Caco-2 (cell line): ENCODE data around the gene ARHGAP25. TPM values are rescaled to one million over a fixed set of nuclear protein-coding genes. Genes with fewer than 3 reads are reported as not detected.

Experiments used
- BruUV-seq: library from RNA; stranded (reverse); fragments of 400-500 nt; replicated peaks from 2 replicates; lab custom pipeline; 2021; lab: Mats Ljungman, UMichigan
- CTCF ChIA-PET: fragments of 300-600 bp; sonication (Branson Sonifier 250); formaldehyde crosslinking; loops from one replicate; lab custom pipeline; 2022; ENCODE audit warnings: antibody characterized with exemption; lab: Charles Lee
- POLR2A ChIA-PET: fragments of 300-600 bp; sonication (Branson Sonifier 250); formaldehyde crosslinking; loops from one replicate; lab custom pipeline; 2022; ENCODE audit warnings: antibody characterized with exemption; lab: Charles Lee
- DNase-seq, 2 experiments: peaks; one replicate each; pipeline versions ENCODE4 v3.0.0 to v3.0.0-alpha.2; 2020 to 2022
- H3K27me3 ChIP-seq: replicated peaks from 2 replicates; pipeline ENCODE4 v1.6.0; 2011; ENCODE audit warnings: low read length; ENCODE audit not compliant: control insufficient read depth, insufficient read depth
- H3K36me3 ChIP-seq: 2 replicates; pipeline ENCODE4 v1.5.1; 2011; ENCODE audit warnings: low read length; ENCODE audit not compliant: control insufficient read depth, insufficient read depth
- H3K4me1 ChIP-seq: fragments of 250-450 bp; sonication (Bioruptor Pico); 2 replicates; pipeline ENCODE4 v1.5.1; 2020; ENCODE audit warnings: mild to moderate bottlenecking
- H3K4me3 ChIP-seq: 2 replicates; pipeline ENCODE4 v1.5.1; 2011; ENCODE audit warnings: low read depth, mild to moderate bottlenecking, control low read depth, low read length
- H3K9me3 ChIP-seq: fragments of 250-450 bp; sonication (Bioruptor Pico); 2 replicates; pipeline ENCODE4 v1.5.1; 2020; ENCODE audit warnings: mild to moderate bottlenecking, moderate library complexity
- H3K27ac Mint-ChIP-seq: one replicate; pipeline ENCODE4 v1.8.0; 2022; ENCODE audit warnings: mixed read lengths; ENCODE audit not compliant: unreplicated experiment
- H3K27me3 Mint-ChIP-seq: one replicate; pipeline ENCODE4 v1.8.0; 2022; ENCODE audit warnings: mixed read lengths; ENCODE audit not compliant: insufficient read depth, unreplicated experiment
- H3K36me3 Mint-ChIP-seq: one replicate; pipeline ENCODE4 v1.8.0; 2022; ENCODE audit warnings: mild to moderate bottlenecking, mixed read lengths; ENCODE audit not compliant: insufficient read depth, unreplicated experiment
- H3K4me1 Mint-ChIP-seq: one replicate; pipeline ENCODE4 v1.8.0; 2022; ENCODE audit warnings: low read depth, mixed read lengths; ENCODE audit not compliant: unreplicated experiment
- H3K4me3 Mint-ChIP-seq: one replicate; pipeline ENCODE4 v1.8.0; 2022; ENCODE audit warnings: mild to moderate bottlenecking, moderate library complexity, mixed read lengths; ENCODE audit not compliant: unreplicated experiment
- H3K9me3 Mint-ChIP-seq: one replicate; pipeline ENCODE4 v1.8.0; 2022; ENCODE audit warnings: mixed read lengths; ENCODE audit not compliant: unreplicated experiment
- CTCF ChIP-seq, 2 experiments: fragments of 200-600 bp in 1 of 2; IDR thresholded peaks; 1 replicate in 1 of 2; 2 replicates in 1 of 2; pipeline versions ENCODE4 v1.5.1 to v1.8.0; 2011 to 2022; ENCODE audit warnings: antibody characterized with exemption in 1 of 2, control low read depth in 1 of 2, inconsistent platforms in 1 of 2, low read depth in 1 of 2, low read length in 1 of 2, mild to moderate bottlenecking in 1 of 2, moderate library complexity in 1 of 2; ENCODE audit not compliant: insufficient read depth in 1 of 2, severe bottlenecking in 1 of 2, unreplicated experiment in 1 of 2
- intact Hi-C: fragments of 100-400 bp; cut with micrococcal nuclease; formaldehyde crosslinking; loops from one replicate; pipeline ENCODE4 v1.10.0; 2022; ENCODE audit not compliant: unreplicated experiment
- total RNA-seq: library from RNA; stranded (reverse); gene quantifications from 2 replicates; pipeline ENCODE4 v1.2.3, GENCODE V29; 2022

The ARHGAP25 gene
- total RNA-seq, 1 experiment from 2014 or later, result 0.48 TPM

GRCh38 chr2:68779595-68779994, 45.0 kb downstream of the ARHGAP25 start:
- POLR2A ChIA-PET, result no interaction called here
- no peaks in the 10 kb centered on the region for H3K9me3 ChIP-seq
- Mint-ChIP-seq H3K27ac (no peak overlapping the region), H3K36me3 (no peaks in the 10 kb centered on the region), H3K4me1 (no peaks in the 10 kb centered on the region), H3K9me3 (no peaks in the 10 kb centered on the region), H3K27me3 (peaks cover 6% of the 10 kb centered on the region), H3K4me3 (no peak overlapping the region)
- DNase-seq, result no peak
- no peak overlapping the region for H3K4me3 ChIP-seq
- intact Hi-C loops, result no loop called here
- H3K27me3 ChIP-seq, result no peaks in the 10 kb centered on the region; the same call in 1 of the 2 replicates
- no peak for TF ChIP-seq CTCF (IDR thresholded peaks at IDR 0.05; ENCODE audit: insufficient read depth in 1 of 2, low read depth in 1 of 2, low read length in 1 of 2, severe bottlenecking in 1 of 2, unreplicated experiment in 1 of 2)
- CTCF ChIA-PET, result no interaction called here
- H3K36me3 ChIP-seq, result no peaks in the 10 kb centered on the region
- H3K4me1 ChIP-seq, result no peaks in the 10 kb centered on the region
- BruUV-seq, result no TSS peak

- intact Hi-C loops, result no loop called here
- no peak for TF ChIP-seq CTCF (IDR thresholded peaks at IDR 0.05; ENCODE audit: insufficient read depth in 1 of 2, low read depth in 1 of 2, low read length in 1 of 2, severe bottlenecking in 1 of 2, unreplicated experiment in 1 of 2)
- POLR2A ChIA-PET, result no interaction called here
- no peak for DNase-seq
- Mint-ChIP-seq H3K27me3 (peaks cover 9% of the 10 kb centered on the region), H3K4me1 (no peaks in the 10 kb centered on the region), H3K36me3 (no peaks in the 10 kb centered on the region), H3K4me3 (no peak overlapping the region), H3K9me3 (no peaks in the 10 kb centered on the region), H3K27ac (no peak overlapping the region)
- H3K4me1 ChIP-seq, result no peaks in the 10 kb centered on the region
- CTCF ChIA-PET, result no interaction called here
- H3K27me3 ChIP-seq, result no peaks in the 10 kb centered on the region
- no peaks in the 10 kb centered on the region for H3K9me3 ChIP-seq
- H3K36me3 ChIP-seq, result no peaks in the 10 kb centered on the region
- no peak overlapping the region for H3K4me3 ChIP-seq
- no TSS peak for BruUV-seq
Observed at GRCh38 chr2:68784188-68784587, 49.6 kb downstream of the ARHGAP25 start.

- no peak for DNase-seq
- ChIA-PET POLR2A (no interaction called here), CTCF (no interaction called here)
- intact Hi-C loops, result no loop called here
- Mint-ChIP-seq H3K9me3 (no peaks in the 10 kb centered on the region), H3K36me3 (no peaks in the 10 kb centered on the region), H3K27me3 (peaks cover 9% of the 10 kb centered on the region), H3K4me3 (no peak overlapping the region), H3K4me1 (no peaks in the 10 kb centered on the region), H3K27ac (no peak overlapping the region)
- H3K4me3 ChIP-seq, result no peak overlapping the region
- H3K27me3 ChIP-seq, result no peaks in the 10 kb centered on the region
- H3K9me3 ChIP-seq, result no peaks in the 10 kb centered on the region
- BruUV-seq, result no TSS peak
- no peaks in the 10 kb centered on the region for H3K36me3 ChIP-seq
- H3K4me1 ChIP-seq, result no peaks in the 10 kb centered on the region
- TF ChIP-seq CTCF (IDR thresholded peaks at IDR 0.05; ENCODE audit: insufficient read depth in 1 of 2, low read depth in 1 of 2, low read length in 1 of 2, severe bottlenecking in 1 of 2, unreplicated experiment in 1 of 2), result no peak
Observed at GRCh38 chr2:68784915-68785314, 50.3 kb downstream of the ARHGAP25 start.
